A549 (cell line): Measurements from ENCODE around the gene TSPAN14. TPM values are rescaled to one million over a fixed set of nuclear protein-coding genes. Genes with fewer than 3 reads are reported as not detected.

Source experiments
- ATAC-seq, 2 experiments: fragments of 200-7000 bp in 1 of 2; fragments of >200 bp in 1 of 2; cut with Nextera tagmentation in 1 of 2; cut with Tn5 transposase in 1 of 2; 3 replicates each; pipeline versions ENCODE4 v1.8.0 to v1.9.1; 2018 to 2020; ENCODE audit warnings: mild to moderate bottlenecking in 1 of 2, moderate library complexity in 1 of 2
- CTCF ChIA-PET: fragments of 300-600 bp; sonication (Branson Sonifier 250); formaldehyde crosslinking; extraction: SDS; loops from one replicate; lab custom pipeline; 2021; ENCODE audit warnings: antibody characterized with exemption, inconsistent platforms; lab: Yijun Ruan, JAX
- POLR2A ChIA-PET: fragments of 350-600 bp; formaldehyde crosslinking; extraction: SDS; loops from one replicate; lab custom pipeline; 2021; ENCODE audit warnings: antibody characterized with exemption, inconsistent platforms; lab: Yijun Ruan, JAX
- DNase-seq, 2 experiments: peaks; one replicate each; pipeline versions ENCODE4 v3.0.0 to v3.0.0-alpha.2; 2011 to 2016; ENCODE audit warnings: low read depth in 1 of 2, low spot score in 1 of 2
- FAIRE-seq: peaks from 2 replicates; lab custom pipeline; 2011; peaks lifted over from hg19 to GRCh38; lab: Jason Lieb, UNC
- H3K27ac ChIP-seq, 2 experiments: fragments of >200 bp; sonication (Bioruptor Twin); formaldehyde crosslinking; 3 replicates each; pipeline ENCODE4 v1.5.1; 2016 to 2017
- H3K4me1 ChIP-seq: fragments of >200 bp; sonication (Bioruptor Twin); formaldehyde crosslinking; 3 replicates; pipeline ENCODE4 v1.6.1; 2016
- H3K4me2 ChIP-seq: fragments of >200 bp; sonication (Bioruptor Twin); formaldehyde crosslinking; 3 replicates; pipeline ENCODE4 v1.6.1; 2016
- H3K4me3 ChIP-seq: fragments of >200 bp; sonication (Bioruptor Twin); formaldehyde crosslinking; 3 replicates; pipeline ENCODE4 v1.5.1; 2016
- H3K9me3 ChIP-seq: fragments of >200 bp; sonication (Bioruptor Twin); formaldehyde crosslinking; 3 replicates; pipeline ENCODE4 v1.6.1; 2016
- ATOH8 ChIP-seq: fragments of 250-450 bp; sonication (Bioruptor Pico); IDR thresholded peaks from 2 replicates; pipeline ENCODE4 v1.5.0; 2020; ENCODE audit warnings: low read depth, mild to moderate bottlenecking, moderate library complexity
- CHD2 ChIP-seq: fragments of 150-350 bp; IDR thresholded peaks from 2 replicates; pipeline ENCODE4 v1.6.1; 2014; ENCODE audit warnings: low read length; ENCODE audit not compliant: partially characterized antibody
- GATA3 ChIP-seq: IDR thresholded peaks from 2 replicates; pipeline ENCODE4 v1.6.1; 2012; ENCODE audit warnings: borderline replicate concordance
- HES2 ChIP-seq: fragments of >200 bp; sonication (Bioruptor Twin); formaldehyde crosslinking; IDR thresholded peaks from 2 replicates; pipeline ENCODE4 v1.6.1; 2016
- HEYL ChIP-seq: fragments of 250-450 bp; sonication (Bioruptor Pico); IDR thresholded peaks from 2 replicates; pipeline ENCODE4 v1.8.0; 2021; ENCODE audit warnings: mild to moderate bottlenecking, moderate library complexity
- HOXA7 ChIP-seq: fragments of 250-450 bp; sonication (Bioruptor Pico); IDR thresholded peaks from 2 replicates; pipeline ENCODE4 v1.5.0; 2020; ENCODE audit warnings: mild to moderate bottlenecking, moderate library complexity
- HOXB5 ChIP-seq: fragments of 250-450 bp; sonication (Bioruptor Pico); IDR thresholded peaks from 2 replicates; pipeline ENCODE4 v1.5.0; 2020; ENCODE audit warnings: mild to moderate bottlenecking, moderate library complexity
- KDM5A ChIP-seq: fragments of 200-600 bp; sonication (generic); IDR thresholded peaks from 2 replicates; pipeline ENCODE4 v1.6.1; 2016; ENCODE audit warnings: antibody characterized with exemption, mild to moderate bottlenecking
- MAFK ChIP-seq: fragments of 450-650 bp; IDR thresholded peaks from 2 replicates; pipeline ENCODE4 v1.6.1; 2014; ENCODE audit not compliant: partially characterized antibody
- MAX ChIP-seq: IDR thresholded peaks from 2 replicates; pipeline ENCODE4 v1.6.1; 2012
- MAZ ChIP-seq: fragments of 150-350 bp; IDR thresholded peaks from 2 replicates; pipeline ENCODE4 v1.6.1; 2014; ENCODE audit warnings: antibody characterized with exemption, low read depth, low read length, borderline replicate concordance
- NPAS2 ChIP-seq: fragments of 250-450 bp; sonication (Bioruptor Pico); IDR thresholded peaks from 2 replicates; pipeline ENCODE4 v1.8.0; 2022; ENCODE audit warnings: mild to moderate bottlenecking, moderate library complexity, borderline replicate concordance
- POLR2A ChIP-seq: IDR thresholded peaks from 2 replicates; pipeline ENCODE4 v1.6.1; 2012; ENCODE audit warnings: mild to moderate bottlenecking, low read length
- RAD21 ChIP-seq, 2 experiments: fragments of >200 bp in 1 of 2; sonication (Bioruptor Twin) in 1 of 2; formaldehyde crosslinking in 1 of 2; IDR thresholded peaks in 1 of 2; conservative IDR thresholded peaks in 1 of 2; 2 replicates in 1 of 2; 3 replicates in 1 of 2; pipeline ENCODE4 v1.6.1; 2012 to 2018; ENCODE audit warnings: inconsistent platforms in 1 of 2
- RARB ChIP-seq: fragments of 250-450 bp; sonication (Bioruptor Pico); IDR thresholded peaks from 2 replicates; pipeline ENCODE4 v1.8.0; 2021; ENCODE audit warnings: mild to moderate bottlenecking, moderate library complexity
- REST ChIP-seq: fragments of 200-600 bp; sonication (generic); IDR thresholded peaks from 2 replicates; pipeline ENCODE4 v1.6.1; 2016; ENCODE audit warnings: antibody characterized with exemption, mild to moderate bottlenecking, moderate library complexity
- RNF2 ChIP-seq: fragments of 200-600 bp; sonication (generic); IDR thresholded peaks from 2 replicates; pipeline ENCODE4 v1.6.1; 2016; ENCODE audit warnings: low read depth, mild to moderate bottlenecking, antibody characterized with exemption, moderate library complexity, borderline replicate concordance
- SREBF2 ChIP-seq: fragments of 450-650 bp; IDR thresholded peaks from 2 replicates; pipeline ENCODE4 v1.6.1; 2014; ENCODE audit warnings: mild to moderate bottlenecking, moderate library complexity
- TFCP2L1 ChIP-seq: fragments of 250-450 bp; sonication (Bioruptor Pico); IDR thresholded peaks from 2 replicates; pipeline ENCODE4 v1.5.0; 2021; ENCODE audit warnings: mild to moderate bottlenecking
- TP53 ChIP-seq: fragments of 250-450 bp; sonication (Bioruptor Pico); IDR thresholded peaks from 2 replicates; pipeline ENCODE4 v1.5.0; 2021; ENCODE audit warnings: mild to moderate bottlenecking, moderate library complexity
- USF2 ChIP-seq: fragments of 450-650 bp; IDR thresholded peaks from 2 replicates; pipeline ENCODE4 v1.6.1; 2014; ENCODE audit warnings: antibody characterized with exemption
- ZNF302 ChIP-seq: fragments of 250-450 bp; sonication (Bioruptor Pico); IDR thresholded peaks from 2 replicates; pipeline ENCODE4 v1.9.0; 2021; ENCODE audit warnings: inconsistent platforms, mild to moderate bottlenecking, moderate library complexity
- WGBS: methylation state at CpG from one replicate; pipeline ENCODE4 v1.1.6; 2017; ENCODE audit errors: missing lambda C conversion rate; 5-methylcytosine and 5-hydroxymethylcytosine counted together
- polyA plus RNA-seq, 4 experiments: library from polyadenylated mRNA; depleted of rRNA in 3 of 4; stranded (reverse); fragments of >200 nt; fragmentation: RNase III in 1 of 4; extraction: RNeasy Plus Mini Kit Qiagen cat#74134 plus additional on column Dnase treatment in 1 of 4; gene quantifications; 2 replicates in 3 of 4; 3 replicates in 1 of 4; pipeline ENCODE4 v1.2.3, GENCODE V29; 2011 to 2017

The TSPAN14 gene
- polyA plus RNA-seq, 2 of the 4 experiments (the other 2 are of a cell fraction): 87.0 to 124 TPM

- no peak for TF ChIP-seq RNF2
Observed at GRCh38 chr10:80458263-80458625, 4.1 kb downstream of the TSPAN14 start (continued).

GRCh38 chr10:80458638-80459037 is 4.5 kb downstream of the TSPAN14 start:
- no peaks in the 10 kb centered on the region for H3K9me3 ChIP-seq
- TF ChIP-seq HEYL (CRISPR knock-in tag) (no peak), ATOH8 (CRISPR knock-in tag) (no peak), TFCP2L1 (CRISPR knock-in tag) (no peak), MAZ (no peak), MAFK (no peak), GATA3 (no peak), POLR2A (no peak)
- POLR2A ChIA-PET: interaction anchor here (0.7 to 0.9 kb wide), 2 partner anchors 44 to 45 kb away, joined by 3 read pairs; no protein-coding TSS in a partner anchor
- peak overlapping the region; percentile 59 to 100 for H3K27ac ChIP-seq
- H3K4me1 ChIP-seq: peaks cover 80% of the 10 kb centered on the region
- DNase-seq: no peak
- WGBS: 75% methylated on average over 6 of the region's 6 CpGs
- H3K4me3 ChIP-seq: peak overlapping the region; percentile 12; the same call in 1 of the 3 replicates
- no peak for FAIRE-seq
- CTCF ChIA-PET: interaction anchor here (1.1 to 38.6 kb wide), 4 partner anchors 9 to 47 kb away, joined by 4 to 928 read pairs (median 28); no protein-coding TSS in a partner anchor
- H3K4me2 ChIP-seq: peak overlapping the region; percentile 93
- ATAC-seq: no peak

- Histone ChIP-seq H3K27ac (peak overlapping the region; percentile 59 to 100), H3K4me2 (peak overlapping the region; percentile 93), H3K9me3 (no peaks in the 10 kb centered on the region), H3K4me3 (peak overlapping the region; percentile 12; the same call in 1 of the 3 replicates), H3K4me1 (peaks cover 87% of the 10 kb centered on the region)
- 63% methylated on average over 9 of the region's 9 CpGs for WGBS
- CTCF ChIA-PET: interaction anchor here (0.7 to 38.6 kb wide), 7 partner anchors 9 to 77 kb away, joined by 3 to 928 read pairs (median 6); no protein-coding TSS in a partner anchor
- TF ChIP-seq NPAS2 (no peak), HEYL (CRISPR knock-in tag) (no peak), MAX (no peak), HES2 (no peak), REST (no peak), GATA3 (no peak), USF2 (no peak), RAD21 (conservative IDR thresholded peaks at IDR 0.05 in 1 of 2, IDR thresholded peaks at IDR 0.05 in 1 of 2) (no peak), ZNF302 (CRISPR knock-in tag) (no peak), KDM5A (no peak), HOXB5 (no peak), MAFK (no peak), SREBF2 (no peak), TP53 (no peak), HOXA7 (CRISPR knock-in tag) (no peak), RARB (CRISPR knock-in tag) (no peak), MAZ (no peak), CHD2 (no peak)
- DNase-seq (no peak), ATAC-seq (peak in 1 of 2 experiments; percentile 25; a peak in 3 of 6 replicates), FAIRE-seq (no peak)
- POLR2A ChIA-PET: interaction anchor here (0.7 to 0.9 kb wide), 2 partner anchors 44 to 45 kb away, joined by 3 read pairs; no protein-coding TSS in a partner anchor
Observed at GRCh38 chr10:80459047-80459865, 5.1 kb downstream of the TSPAN14 start.
